SU-DHL-6 (cell line): ENCODE data around the gene ZNF354B.

ENCODE experiments used
- EZH2phosphoT487 ChIP-seq: fragments of 200-600 bp; sonication (generic), shearing (Covaris generic); conservative IDR thresholded peaks from 2 replicates; pipeline ENCODE4 v1.6.1; 2018; ENCODE audit warnings: mild to moderate bottlenecking, antibody characterized with exemption, low read length, moderate library complexity, mixed read lengths
- TF ChIP-seq, protein P1 (sequence below): fragments of 200-600 bp; sonication (generic); IDR thresholded peaks from one replicate; pipeline ENCODE4 v1.5.1; 2017; ENCODE audit warnings: antibody characterized with exemption, mild to moderate bottlenecking, low read length, moderate library complexity; ENCODE audit not compliant: insufficient read depth, poor library complexity, severe bottlenecking

GRCh38 chr5:178883815-178884430 lies 24.2 kb downstream of the ZNF354B start:
- TF ChIP-seq, protein P1, sequence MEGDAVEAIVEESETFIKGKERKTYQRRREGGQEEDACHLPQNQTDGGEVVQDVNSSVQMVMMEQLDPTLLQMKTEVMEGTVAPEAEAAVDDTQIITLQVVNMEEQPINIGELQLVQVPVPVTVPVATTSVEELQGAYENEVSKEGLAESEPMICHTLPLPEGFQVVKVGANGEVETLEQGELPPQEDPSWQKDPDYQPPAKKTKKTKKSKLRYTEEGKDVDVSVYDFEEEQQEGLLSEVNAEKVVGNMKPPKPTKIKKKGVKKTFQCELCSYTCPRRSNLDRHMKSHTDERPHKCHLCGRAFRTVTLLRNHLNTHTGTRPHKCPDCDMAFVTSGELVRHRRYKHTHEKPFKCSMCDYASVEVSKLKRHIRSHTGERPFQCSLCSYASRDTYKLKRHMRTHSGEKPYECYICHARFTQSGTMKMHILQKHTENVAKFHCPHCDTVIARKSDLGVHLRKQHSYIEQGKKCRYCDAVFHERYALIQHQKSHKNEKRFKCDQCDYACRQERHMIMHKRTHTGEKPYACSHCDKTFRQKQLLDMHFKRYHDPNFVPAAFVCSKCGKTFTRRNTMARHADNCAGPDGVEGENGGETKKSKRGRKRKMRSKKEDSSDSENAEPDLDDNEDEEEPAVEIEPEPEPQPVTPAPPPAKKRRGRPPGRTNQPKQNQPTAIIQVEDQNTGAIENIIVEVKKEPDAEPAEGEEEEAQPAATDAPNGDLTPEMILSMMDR = no peak
- no peak for TF ChIP-seq EZH2phosphoT487
